Skeletal muscle satellite cell (primary cell): ENCODE measurements around the gene ADGRB2. TPM values are rescaled to one million over a fixed set of nuclear protein-coding genes. Genes with fewer than 3 reads are reported as not detected.

Experiments used
- small RNA-seq: library from RNA; depleted of rRNA; stranded (forward); fragments of <200 nt; gene quantifications from one replicate; pipeline ENCODE3, GENCODE V24; 2012

ADGRB2 gene

Small RNAs within 50 kb of the gene (small RNA-seq; reads per million reads assigned to genes)
- gene MIR4254 = not detected
